RPMI7951 (cell line): Measurements from ENCODE around the gene SYT6. TPM values are rescaled to one million over a fixed set of nuclear protein-coding genes. Genes with fewer than 3 reads are reported as not detected.

Source experiments
- DNase-seq: peaks from one replicate; pipeline ENCODE4 v3.0.0-alpha.2; 2012; ENCODE audit warnings: low read depth
- total RNA-seq: library from RNA; depleted of rRNA; stranded (reverse); fragments of >200 nt; shearing (Covaris generic); gene quantifications from 2 replicates; pipeline ENCODE4 v1.2.3, GENCODE V29; 2014; rRNA removed

The SYT6 gene, protein sequence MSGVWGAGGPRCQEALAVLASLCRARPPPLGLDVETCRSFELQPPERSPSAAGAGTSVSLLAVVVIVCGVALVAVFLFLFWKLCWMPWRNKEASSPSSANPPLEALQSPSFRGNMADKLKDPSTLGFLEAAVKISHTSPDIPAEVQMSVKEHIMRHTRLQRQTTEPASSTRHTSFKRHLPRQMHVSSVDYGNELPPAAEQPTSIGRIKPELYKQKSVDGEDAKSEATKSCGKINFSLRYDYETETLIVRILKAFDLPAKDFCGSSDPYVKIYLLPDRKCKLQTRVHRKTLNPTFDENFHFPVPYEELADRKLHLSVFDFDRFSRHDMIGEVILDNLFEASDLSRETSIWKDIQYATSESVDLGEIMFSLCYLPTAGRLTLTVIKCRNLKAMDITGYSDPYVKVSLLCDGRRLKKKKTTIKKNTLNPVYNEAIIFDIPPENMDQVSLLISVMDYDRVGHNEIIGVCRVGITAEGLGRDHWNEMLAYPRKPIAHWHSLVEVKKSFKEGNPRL
- not detected in 2 replicates for total RNA-seq

DNA sequence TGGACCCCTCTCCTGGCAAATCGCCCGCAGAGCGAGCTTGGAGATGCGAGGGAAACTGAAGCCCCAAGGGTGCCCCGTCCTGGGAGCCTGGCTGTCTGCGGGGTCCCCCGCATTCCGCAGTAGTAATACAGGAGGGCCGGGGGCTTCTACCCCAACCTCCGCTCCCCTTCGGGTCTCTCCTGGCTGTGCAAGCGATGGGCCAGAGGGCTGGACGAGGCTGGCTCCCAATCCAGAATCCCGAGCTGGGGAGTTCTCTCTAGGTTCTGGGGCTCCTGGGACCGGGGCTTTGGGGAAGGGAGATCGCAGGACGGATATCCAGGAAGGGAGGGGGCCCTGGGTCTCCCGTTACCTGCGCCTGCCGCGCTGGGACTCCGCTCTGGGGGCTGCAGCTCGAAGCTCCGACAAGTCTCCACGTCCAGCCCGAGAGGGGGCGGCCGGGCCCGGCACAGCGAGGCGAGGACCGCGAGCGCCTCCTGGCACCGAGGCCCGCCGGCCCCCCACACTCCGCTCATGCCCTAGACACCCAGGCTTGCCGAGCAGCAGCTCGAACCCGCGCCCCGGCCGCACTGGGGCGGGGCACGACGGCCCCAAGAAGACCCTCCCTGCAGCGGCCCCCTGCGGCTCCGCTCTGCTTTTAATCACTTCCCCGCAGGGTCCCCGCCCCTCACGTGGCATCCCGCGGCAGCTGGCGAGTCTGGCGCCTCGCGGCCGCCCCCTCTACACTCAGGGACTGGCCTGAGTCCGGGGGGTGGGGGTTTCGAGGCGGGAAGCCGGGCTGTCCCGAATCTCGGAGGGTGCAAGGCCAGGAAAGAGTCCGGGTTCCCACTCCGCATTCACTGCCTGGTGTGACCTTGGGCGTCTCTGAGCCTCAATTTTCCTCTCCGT lies at the start of gene SYT6:
SYT6 (minus strand) TSS at position 609 of the 885 bp plus-strand sequence; CDS start at position 512, 97 bp downstream.
- no peak for DNase-seq

DNA sequence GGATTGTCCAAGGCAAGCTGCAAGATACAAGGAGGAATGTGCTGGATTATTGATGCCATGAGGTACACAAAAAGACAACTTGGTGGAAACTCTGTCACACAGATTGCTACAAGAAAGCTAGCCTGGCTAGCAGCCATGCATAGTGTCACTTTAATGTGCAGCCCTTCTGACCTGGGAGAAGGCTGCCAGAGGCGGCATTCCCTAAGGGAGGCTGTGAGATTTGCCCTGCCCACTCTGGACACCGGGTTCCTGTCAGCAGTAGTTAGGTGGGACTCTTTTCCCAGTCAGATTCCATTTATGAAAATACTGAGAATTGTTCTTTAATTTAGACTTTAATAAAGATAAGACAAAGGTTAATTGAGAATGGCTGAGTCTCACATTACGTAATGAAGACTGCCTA lies 47.8 kb upstream of the SYT6 start:
- no peak for DNase-seq

DNA sequence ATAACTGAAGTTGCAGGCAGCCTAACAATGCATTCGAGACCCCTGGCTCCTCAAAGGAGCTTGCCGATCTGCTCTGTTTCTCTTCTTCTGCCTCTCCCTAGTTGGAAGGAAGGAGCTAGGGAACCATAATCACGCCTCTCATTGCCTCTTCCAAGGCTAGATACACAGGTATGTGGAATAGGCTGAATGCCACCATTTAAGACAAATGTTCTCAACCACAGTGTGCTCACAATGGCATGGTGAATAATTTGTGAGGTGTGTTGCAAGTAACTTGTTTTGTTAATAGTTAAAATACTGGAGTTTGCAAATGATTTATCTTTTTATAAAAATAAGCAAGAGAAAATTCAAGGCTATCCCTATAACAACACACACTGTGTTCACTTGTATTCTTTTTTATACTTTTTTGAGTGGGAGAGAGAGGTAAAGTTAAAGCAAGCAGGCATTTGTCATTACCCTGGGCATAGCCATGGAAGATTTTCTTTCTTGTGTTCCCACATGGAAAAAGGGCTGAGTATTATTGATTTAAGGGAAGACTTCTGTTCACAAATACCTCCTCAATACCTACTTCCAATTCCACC lies 45.4 kb upstream of the SYT6 start:
- DNase-seq: no peak

DNA sequence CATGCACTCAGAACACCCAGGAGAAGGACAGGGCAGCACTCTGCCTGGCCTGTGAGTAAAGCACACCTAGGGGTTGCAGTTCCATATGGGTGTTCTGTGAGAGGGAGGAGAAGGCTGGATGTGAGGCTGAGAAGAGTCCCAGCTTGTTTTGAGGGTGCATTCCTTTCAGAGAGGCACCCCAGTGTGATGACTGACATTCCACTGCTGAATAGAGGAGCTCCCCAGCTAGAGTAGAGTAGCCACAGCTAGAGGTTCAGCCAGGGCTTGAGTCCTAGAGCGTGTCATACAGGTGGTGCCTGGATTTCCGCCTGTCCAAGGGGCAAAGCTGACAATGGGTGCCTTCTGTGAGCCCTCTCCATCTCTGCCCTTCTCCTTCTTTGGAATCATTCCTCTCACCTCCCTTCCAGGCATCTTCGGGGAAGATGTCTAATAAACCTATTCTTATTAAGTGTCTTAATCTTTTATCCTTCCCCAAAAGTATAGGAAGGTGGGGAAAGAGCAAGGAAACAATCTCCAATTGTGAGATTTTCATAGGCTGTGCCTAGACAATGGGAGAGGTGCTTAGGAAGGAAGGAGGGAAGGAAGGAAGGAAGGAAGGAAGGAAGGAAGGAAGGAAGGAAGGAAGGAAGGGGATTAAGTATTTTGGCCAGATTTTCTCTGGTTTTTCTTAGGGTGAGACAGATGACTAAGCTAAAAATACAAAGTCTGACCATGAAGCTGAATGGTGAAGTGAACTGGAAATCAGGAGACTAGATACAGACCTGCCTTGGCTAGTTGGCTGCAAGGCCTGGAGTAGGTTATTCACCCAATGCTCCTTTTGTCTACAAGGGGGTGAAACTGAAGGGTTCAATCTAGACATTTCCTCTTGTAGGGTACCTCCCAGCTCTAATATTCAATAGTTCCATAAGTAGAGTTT lies 43.6 kb upstream of the SYT6 start:
- no peak for DNase-seq

DNA sequence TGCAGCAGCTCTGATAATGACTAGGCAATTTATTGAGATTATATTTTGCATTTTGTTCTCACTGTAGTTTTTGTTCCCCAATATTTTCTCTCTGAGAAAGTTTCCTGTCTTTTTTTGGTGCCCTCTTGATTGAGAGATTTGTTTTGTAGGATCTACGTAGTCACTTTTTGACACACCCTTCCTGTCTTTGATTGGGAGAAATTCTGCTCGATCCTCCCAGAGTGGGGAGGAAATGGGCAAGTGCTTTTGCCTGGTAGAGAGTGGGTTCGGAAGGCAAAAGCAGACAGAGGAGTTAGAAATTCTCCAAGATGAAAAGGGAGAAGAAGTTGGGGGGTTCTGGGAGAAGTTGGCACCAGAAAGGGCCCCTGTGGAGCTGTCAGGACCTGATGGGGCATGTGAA lies 42.1 kb upstream of the SYT6 start:
- DNase-seq: no peak

DNA sequence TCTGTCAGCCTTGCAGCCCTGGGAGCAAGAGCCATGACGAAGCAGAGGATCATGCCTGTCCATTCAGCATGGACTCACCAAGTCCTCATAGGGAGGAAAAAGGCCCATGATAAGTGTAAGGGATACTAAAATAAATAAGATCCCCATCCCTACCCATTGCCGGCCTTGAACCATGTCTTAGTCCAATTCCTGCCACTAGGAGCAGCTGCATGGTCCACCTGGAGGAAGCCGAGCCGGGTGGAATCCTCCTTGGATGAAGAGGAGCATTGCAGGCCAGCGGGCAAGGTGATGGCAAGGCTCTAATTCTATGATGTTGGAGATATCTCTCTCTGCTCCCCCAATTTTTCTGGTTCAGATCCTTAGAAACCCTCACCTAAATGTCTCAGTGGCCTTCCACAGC lies 38.7 kb upstream of the SYT6 start:
- no peak for DNase-seq

DNA sequence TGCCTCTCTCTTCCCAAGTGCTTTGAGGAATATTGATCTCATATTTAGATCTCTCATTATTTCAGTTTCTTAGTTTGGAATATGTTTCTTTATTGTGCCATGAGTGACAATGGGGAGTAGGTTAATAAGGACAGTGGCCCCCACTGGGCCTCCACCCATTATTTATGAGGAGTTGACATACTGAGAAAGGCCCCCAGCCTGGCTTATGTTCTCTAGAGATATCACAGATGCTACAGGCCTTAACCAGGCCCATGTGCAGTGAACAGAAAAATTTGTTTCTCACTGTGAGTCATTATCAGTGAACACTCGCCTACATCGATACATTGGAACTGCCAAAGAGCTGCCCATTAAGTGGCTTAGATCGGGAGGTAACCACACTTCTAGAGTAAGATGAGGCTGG lies 35.7 kb upstream of the SYT6 start:
- DNase-seq: no peak

DNA sequence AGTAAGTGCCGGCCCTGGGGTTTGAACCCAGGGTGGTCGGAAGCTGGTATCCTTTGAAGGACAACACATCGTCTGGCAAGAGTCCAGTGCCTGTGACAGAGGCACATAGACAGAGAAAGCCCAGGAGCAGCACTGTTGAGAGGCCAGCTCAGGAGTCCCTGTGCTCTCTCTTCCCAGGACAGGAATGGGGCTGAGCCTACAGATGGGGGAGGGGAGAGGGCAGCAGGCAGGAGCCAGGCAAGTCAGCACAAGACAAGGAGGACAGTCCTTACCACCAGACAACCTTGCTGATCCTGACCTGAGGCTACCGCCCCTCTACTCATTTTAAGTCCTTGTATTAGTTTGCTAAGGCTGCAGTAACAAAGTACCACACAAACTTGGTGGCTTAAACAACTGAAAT lies 27.7 kb upstream of the SYT6 start:
- no peak for DNase-seq

DNA sequence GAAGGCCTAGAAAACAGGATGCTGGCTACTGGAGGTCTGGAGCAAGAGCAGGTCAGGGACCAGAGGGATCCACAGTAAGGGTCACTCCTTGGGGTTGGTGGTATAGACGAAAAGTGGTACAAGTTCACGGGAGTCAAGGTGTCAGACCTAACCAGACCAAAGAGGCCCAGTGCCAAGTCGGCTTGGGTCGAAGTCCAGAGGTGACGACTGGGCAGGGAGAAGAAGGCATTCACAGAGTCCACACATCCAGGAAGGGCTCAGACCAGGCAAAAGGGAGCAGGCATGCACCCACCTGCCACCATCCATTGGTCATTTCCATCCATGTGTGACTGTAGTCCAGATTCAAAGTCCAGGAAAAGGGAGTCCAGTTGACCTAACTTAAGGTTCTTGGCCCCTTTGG lies 27.1 kb upstream of the SYT6 start:
- DNase-seq: no peak

DNA sequence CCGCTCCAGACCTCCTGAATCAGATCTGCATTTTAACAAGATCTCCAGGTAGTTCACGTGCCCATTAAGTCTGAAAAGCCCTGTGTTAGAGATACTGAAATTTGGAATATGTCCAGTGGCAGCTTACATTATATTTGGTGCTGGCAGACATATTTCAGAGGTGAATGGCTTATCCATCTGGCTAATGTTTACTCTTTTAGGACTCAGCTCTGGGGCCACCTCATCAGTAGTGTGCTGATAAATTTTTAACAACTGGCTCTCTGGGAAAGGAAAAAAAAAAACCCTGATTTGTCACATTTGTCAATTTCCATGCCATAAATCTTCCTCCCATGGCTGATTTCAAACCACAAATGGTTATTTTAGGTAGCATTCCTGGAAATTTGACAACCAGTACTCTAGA lies 25.3 kb upstream of the SYT6 start:
- DNase-seq: no peak

DNA sequence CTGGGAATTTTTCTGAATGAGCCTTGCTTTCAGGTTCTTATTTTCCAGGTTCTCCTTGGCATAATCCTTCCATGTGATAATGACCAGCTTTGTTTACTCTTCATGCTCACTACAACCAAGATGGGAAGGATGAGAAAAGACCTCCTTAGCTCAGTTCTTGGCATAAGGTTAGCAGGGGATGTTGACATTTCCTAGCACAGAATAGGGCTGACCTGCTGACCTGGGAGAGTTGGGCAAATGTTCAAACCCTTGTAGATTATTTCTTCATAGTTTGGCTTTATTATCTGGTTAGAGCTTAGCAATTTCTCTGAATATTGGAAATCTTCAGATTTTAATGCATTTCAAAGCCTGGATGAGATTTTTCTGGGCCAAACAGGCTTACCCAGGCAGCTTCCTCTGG lies 23.6 kb upstream of the SYT6 start:
- DNase-seq: no peak

DNA sequence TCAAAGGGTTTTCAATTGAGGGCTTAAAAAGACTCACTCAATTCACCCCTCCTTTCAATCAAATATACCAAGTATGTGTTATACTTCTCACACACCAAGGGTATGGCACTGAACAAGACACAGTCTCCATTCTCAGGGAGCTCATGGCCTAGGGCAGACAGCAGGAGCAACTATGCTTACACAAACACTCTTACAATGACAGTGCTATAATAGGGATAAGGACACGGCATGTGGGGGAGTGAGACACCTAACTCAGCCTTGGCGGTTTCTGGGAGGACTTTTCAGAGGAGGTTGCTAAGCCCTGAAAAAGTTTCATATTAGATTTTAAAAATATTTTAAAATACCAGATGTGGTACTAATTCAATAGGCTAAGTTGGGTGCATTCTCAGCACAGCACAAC lies 22.7 kb upstream of the SYT6 start:
- no peak for DNase-seq

DNA sequence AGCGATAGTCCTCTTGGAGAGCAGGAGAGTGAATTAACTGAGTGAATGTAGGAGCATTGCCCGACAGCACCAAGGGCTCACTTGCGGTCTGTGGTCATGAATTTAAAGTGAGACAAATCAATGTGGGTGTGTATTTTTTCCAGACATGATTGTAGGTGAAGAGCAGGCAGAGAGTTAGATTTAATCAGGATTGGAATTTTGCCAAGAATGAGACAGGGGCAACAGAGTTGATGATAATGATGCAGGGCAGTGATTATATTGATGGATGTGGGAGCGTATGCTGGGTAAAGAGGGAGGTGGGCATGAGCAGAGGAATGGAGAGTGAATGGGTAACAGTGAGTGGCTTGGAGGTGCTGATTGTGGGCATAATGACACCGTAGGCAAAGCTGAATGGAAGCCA lies 20.0 kb upstream of the SYT6 start:
- DNase-seq: no peak

DNA sequence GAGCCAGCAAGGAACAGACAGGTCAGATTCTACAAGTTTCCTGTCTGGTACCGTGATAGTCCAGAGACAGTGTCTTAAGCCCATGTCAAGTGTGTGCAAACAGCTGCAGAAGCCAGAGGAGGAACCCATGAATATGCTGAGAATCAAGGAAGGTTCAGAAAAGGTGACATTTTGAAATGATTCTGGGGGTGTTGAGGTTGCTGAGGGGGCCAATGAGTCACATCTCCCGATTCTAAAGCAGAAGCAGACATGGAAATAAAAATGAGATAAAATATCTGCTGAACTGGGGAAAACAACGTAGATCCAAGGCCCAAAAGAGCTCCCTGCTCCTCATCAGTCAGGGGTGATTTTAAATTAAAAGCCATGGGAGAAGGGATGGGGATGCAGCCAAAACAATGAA lies 15.8 kb upstream of the SYT6 start:
- DNase-seq: no peak

DNA sequence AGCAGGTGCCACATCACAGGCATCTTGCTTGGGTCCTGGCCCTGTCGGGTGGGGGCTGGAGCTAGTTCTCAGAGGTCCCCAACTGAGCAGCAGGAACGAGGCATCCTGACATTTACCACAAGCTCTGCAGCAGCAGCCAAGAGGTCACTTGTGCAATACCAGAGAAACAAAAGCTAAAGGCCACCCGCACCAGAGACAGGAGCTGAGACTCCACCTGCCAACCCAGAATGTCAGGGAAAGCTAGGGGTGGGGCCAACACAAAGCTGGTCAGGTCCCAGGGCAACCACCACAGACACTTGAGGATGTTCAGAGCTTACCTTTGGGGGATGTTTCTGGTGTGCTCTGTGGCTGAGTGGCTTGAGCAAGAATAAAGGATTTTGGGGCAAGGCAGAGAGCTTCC lies 13.6 kb upstream of the SYT6 start:
- no peak for DNase-seq

DNA sequence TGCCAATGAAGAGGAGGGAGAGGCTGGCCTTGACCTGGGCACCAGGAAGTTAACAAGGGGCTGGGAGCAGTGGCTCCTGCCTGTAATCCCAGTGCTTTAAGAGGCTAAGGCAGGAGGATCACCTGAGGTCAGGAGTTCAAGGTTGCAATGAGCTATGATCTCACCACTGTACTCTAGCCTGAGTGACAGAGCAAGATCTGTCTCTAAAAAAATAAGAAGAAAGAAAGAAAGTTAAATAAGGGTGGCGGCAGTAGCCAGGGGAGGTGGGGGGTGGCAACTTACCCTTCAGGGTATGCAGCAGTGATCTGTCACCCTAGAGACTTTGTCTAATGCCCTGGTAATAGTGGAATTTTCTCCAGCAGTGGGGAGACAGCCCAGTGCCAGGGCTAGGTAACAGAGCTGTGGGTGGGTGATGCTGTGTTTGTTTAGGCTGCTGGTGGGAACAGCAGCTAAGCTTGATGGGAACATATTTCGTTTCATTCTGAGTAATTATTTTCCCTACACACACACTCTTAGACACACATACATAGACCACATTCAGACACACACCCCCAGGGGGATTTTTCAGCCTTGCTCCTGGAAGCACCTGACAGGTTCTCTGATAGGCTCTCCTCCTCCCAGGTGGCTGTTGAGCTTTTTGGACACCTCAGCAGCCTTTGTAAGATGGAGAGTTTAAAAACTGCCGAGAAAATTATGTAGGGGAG lies 11.3 kb upstream of the SYT6 start:
- no peak for DNase-seq

DNA sequence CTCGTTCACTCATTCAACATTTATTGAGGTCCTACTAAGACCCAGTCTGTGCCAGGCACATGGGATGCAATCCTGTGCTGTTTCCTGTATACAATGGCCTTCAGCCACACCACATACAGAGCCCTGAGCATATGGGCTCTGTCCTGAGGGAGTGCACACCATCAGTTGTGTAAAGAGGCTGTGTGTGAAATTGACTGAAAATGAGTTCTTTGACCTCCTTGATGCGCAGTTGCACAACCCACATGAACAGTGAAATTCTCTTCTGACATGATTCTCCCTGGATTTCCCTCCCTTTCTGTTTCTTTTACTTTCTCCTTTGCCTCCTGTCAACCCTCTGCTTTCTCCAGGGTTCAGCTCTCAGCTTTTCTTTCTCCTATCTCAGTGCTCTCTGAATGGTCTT lies 6.3 kb upstream of the SYT6 start:
- no peak for DNase-seq

DNA sequence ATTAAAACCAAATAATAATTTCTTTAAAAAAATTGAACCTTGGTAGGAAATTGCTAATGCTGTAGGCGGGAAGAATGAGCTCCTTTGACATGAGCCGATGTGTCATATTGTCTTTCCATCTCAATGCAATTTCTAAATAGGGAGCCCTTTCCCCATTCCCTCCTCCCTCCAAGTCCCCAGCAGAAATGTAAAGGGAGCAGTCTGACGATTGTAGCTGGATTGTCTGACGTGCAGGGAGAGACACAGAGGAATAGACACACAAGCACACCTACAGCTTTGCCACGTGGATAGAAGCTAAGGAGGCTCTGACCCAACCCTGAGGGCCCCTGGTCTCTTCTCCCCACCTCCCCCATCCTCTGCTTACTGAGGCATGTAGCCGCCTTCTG lies 3.6 kb upstream of the SYT6 start:
- no peak for DNase-seq

DNA sequence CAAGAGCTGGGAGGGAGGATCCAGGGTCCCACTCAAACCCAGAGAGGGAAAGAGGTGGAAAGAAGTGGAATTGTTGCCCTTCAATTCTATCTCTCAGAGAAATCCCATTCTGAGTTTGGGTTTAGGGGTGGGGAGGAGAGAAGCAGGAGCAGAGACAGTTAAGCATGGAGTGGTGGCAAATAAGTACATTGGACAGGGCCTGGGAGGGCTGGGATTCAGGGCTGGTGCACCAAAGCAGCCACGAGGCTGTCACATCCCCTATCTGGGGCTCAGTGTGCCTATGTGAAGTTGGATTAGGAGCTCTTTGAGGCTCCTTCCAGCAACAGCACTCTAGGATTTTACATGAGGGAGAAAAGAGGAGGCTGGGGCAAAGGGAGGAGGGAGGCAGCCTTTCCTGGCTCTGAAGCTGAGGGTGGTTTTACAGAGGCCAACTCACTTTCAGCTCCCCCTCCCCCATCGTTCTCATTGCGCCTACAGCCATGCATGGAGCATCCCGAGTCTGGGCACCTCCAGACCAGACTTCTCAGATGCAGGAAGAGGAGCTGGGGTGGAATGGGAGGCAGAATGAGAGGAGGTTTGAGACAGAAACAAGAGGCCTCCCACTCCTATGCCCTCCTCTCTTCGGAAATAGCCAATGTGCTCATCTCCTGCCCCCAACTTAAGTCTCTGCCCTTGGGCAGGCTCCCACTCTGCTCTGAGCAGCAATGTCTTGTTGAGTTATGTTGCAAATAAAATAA lies 3.0 kb upstream of the SYT6 start:
- DNase-seq: no peak

DNA sequence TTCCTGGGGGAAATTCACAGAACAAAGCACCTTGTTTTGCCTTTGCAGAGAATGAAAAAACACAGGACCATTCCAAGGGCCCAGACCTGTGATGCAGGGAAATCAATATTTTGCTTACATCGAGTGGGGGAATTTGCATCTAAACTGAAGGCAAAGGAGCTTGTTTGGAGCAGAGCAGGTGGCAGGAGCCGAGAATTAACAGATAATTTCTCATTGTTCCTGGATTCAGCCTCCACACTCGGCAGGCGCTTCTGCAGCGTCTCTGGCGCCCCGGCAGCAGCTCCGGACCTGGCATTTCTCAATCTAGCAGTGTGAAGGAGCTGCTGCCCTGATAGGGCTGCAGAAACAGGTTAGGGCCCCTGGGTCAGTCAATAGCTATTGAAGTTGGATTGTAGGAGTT lies 2.0 kb upstream of the SYT6 start:
- DNase-seq: no peak
